HepG2 (cell line): ENCODE measurements around the gene PLCB2.

ENCODE experiments used
- CBX2 ChIP-seq, 2 experiments: fragments of 200-600 bp in 1 of 2; sonication (generic); formaldehyde crosslinking in 1 of 2; IDR thresholded peaks; 2 replicates each; pipeline versions ENCODE4 v1.7.0 to v1.8.1; 2018 to 2022; ENCODE audit warnings: low read depth in 2 of 2, low read length in 1 of 2, mild to moderate bottlenecking in 1 of 2, missing genetic modification reagents in 1 of 2
- CHD2 ChIP-seq: IDR thresholded peaks from 2 replicates; pipeline ENCODE4 v1.6.1; 2011; ENCODE audit warnings: low read depth, low read length, improper control_type of control experiment
- CTCF ChIP-seq: sonication (generic); formaldehyde crosslinking; IDR thresholded peaks from 2 replicates; pipeline ENCODE4 v1.5.0; 2020; ENCODE audit warnings: mild to moderate bottlenecking, missing genetic modification reagents, moderate library complexity
- EHMT2 ChIP-seq: fragments of 200-600 bp; sonication (generic); IDR thresholded peaks from 2 replicates; pipeline ENCODE4 v1.7.0; 2017; ENCODE audit warnings: antibody characterized with exemption, low read depth, low read length, borderline replicate concordance
- JUND ChIP-seq: sonication (generic); formaldehyde crosslinking; IDR thresholded peaks from 2 replicates; pipeline ENCODE4 v1.8.0; 2022; ENCODE audit warnings: mild to moderate bottlenecking, missing genetic modification reagents
- KLF16 ChIP-seq, 2 experiments: sonication (generic) in 1 of 2; formaldehyde crosslinking in 1 of 2; IDR thresholded peaks; 2 replicates each; pipeline versions ENCODE4 v1.6.1 to v1.8.0; 2016 to 2023; ENCODE audit warnings: missing genetic modification reagents in 2 of 2, missing compliant biosample characterization in 1 of 2
- RNF2 ChIP-seq: fragments of 450-650 bp; conservative IDR thresholded peaks from 2 replicates; pipeline ENCODE4 v1.6.1; 2016; ENCODE audit warnings: low read depth
- SALL1 ChIP-seq: sonication (generic); formaldehyde crosslinking; IDR thresholded peaks from 2 replicates; pipeline ENCODE4 v1.8.0; 2022; ENCODE audit warnings: mild to moderate bottlenecking, missing genetic modification reagents
- SMAD9 ChIP-seq: sonication (generic); formaldehyde crosslinking; IDR thresholded peaks from 2 replicates; pipeline ENCODE4 v1.5.1; 2020; ENCODE audit warnings: mild to moderate bottlenecking, missing genetic modification reagents
- ZBTB49 ChIP-seq: sonication (generic); formaldehyde crosslinking; IDR thresholded peaks from 2 replicates; pipeline ENCODE4 v1.4.0; 2020; ENCODE audit warnings: missing genetic modification reagents, borderline replicate concordance
- ZNF800 ChIP-seq: sonication (generic); formaldehyde crosslinking; IDR thresholded peaks from 2 replicates; pipeline ENCODE4 v1.4.0; 2020; ENCODE audit warnings: missing genetic modification reagents

- TF ChIP-seq EHMT2 (no peak), SALL1 (no peak), ZNF800 (CRISPR knock-in tag) (peak; percentile 41; the same call in 1 of the 2 replicates), RNF2 (no peak), CBX2 (IDR thresholded peaks at IDR 0.05; ENCODE audit: low read depth, low read length) (no peak), CBX2 (CRISPR knock-in tag; IDR thresholded peaks at IDR 0.05; ENCODE audit: low read depth) (no peak), CTCF (CRISPR knock-in tag) (no peak), CHD2 (no peak), ZBTB49 (CRISPR knock-in tag) (no peak), KLF16 (CRISPR knock-in tag; IDR thresholded peaks at IDR 0.05) (no peak), SMAD9 (CRISPR knock-in tag) (no peak), JUND (no peak)
Measured at GRCh38 chr15:40252438-40253166, 55.1 kb downstream of the PLCB2 start.
